Endothelial cell of umbilical vein (primary cell): ENCODE measurements around the gene VPS33B. TPM values are rescaled to one million over a fixed set of nuclear protein-coding genes. Genes with fewer than 3 reads are reported as not detected.

Source experiments
- BruUV-seq: library from RNA; stranded (reverse); fragments of 400-500 nt; replicated peaks from 2 replicates; lab custom pipeline; 2021; lab: Mats Ljungman, UMichigan
- CTCF ChIA-PET: fragments of 300-600, 350-600 bp; sonication (Branson Sonifier 250); formaldehyde crosslinking; loops from one replicate; lab custom pipeline; 2021; ENCODE audit warnings: antibody characterized with exemption, inconsistent platforms; lab: Charles Lee
- POLR2A ChIA-PET: fragments of 300-600, 350-600 bp; sonication (Branson Sonifier 250); formaldehyde crosslinking; loops from one replicate; lab custom pipeline; 2021; ENCODE audit warnings: antibody characterized with exemption, inconsistent platforms; lab: Charles Lee
- DNase-seq: peaks from one replicate; pipeline ENCODE4 v3.0.0-alpha.2; 2011; ENCODE audit warnings: low read depth, low spot score
- FAIRE-seq: peaks from 2 replicates; lab custom pipeline; 2011; peaks lifted over from hg19 to GRCh38; lab: Jason Lieb, UNC
- H2AFZ ChIP-seq: 2 replicates; pipeline ENCODE4 v1.6.0; 2012; ENCODE audit warnings: low read depth, low read length, control low read depth, inconsistent platforms
- H3K27ac ChIP-seq: 2 replicates; pipeline ENCODE4 v1.5.1; 2011; ENCODE audit warnings: low read depth, mild to moderate bottlenecking, control low read depth, low read length, moderate library complexity; ENCODE audit not compliant: insufficient read depth
- H3K27me3 ChIP-seq, 2 experiments: 2 replicates each; pipeline versions ENCODE4 v1.6.0 to v1.6.1; 2011; ENCODE audit warnings: low read length in 2 of 2, mixed read lengths in 1 of 2; ENCODE audit not compliant: control insufficient read depth in 2 of 2, insufficient read depth in 2 of 2
- H3K36me3 ChIP-seq, 2 experiments: 2 replicates in 1 of 2; 3 replicates in 1 of 2; pipeline ENCODE4 v1.5.1; 2011; ENCODE audit warnings: low read length in 2 of 2, mild to moderate bottlenecking in 1 of 2, moderate library complexity in 1 of 2; ENCODE audit not compliant: control insufficient read depth in 2 of 2, insufficient read depth in 2 of 2; ENCODE audit errors: extremely low read depth in 1 of 2
- H3K4me1 ChIP-seq: 3 replicates; pipeline ENCODE4 v1.5.1; 2011; ENCODE audit warnings: mild to moderate bottlenecking, low read length; ENCODE audit not compliant: control insufficient read depth, insufficient read depth; ENCODE audit errors: extremely low read depth
- H3K4me2 ChIP-seq: 2 replicates; pipeline ENCODE4 v1.6.1; 2011; ENCODE audit warnings: low read length, control low read depth, mixed read lengths; ENCODE audit not compliant: insufficient read depth
- H3K4me3 ChIP-seq, 3 experiments: fragments of 200-600 bp in 1 of 3; sonication (generic), shearing (Covaris generic) in 1 of 3; replicated peaks in 1 of 3; 2 replicates each; pipeline ENCODE4 v1.5.1; 2011 to 2016; ENCODE audit warnings: control low read depth in 3 of 3, low read length in 3 of 3, mild to moderate bottlenecking in 2 of 3, inconsistent platforms in 1 of 3, low read depth in 1 of 3, moderate library complexity in 1 of 3; ENCODE audit not compliant: insufficient read depth in 1 of 3
- H3K79me2 ChIP-seq: 2 replicates; pipeline ENCODE4 v1.6.0; 2012; ENCODE audit warnings: low read length, inconsistent platforms; ENCODE audit not compliant: control insufficient read depth, insufficient read depth
- H3K9ac ChIP-seq: replicated peaks from 2 replicates; pipeline ENCODE3; 2011; ENCODE audit warnings: low read length, control low read depth; ENCODE audit not compliant: insufficient read depth; ENCODE audit errors: extremely low read depth
- H3K9me1 ChIP-seq: replicated peaks from 3 replicates; pipeline ENCODE4 v1.6.0; 2011; ENCODE audit warnings: mild to moderate bottlenecking, low read length; ENCODE audit not compliant: control insufficient read depth, insufficient read depth; ENCODE audit errors: extremely low read depth
- H3K9me3 ChIP-seq: replicated peaks from 2 replicates; pipeline ENCODE4 v1.5.1; 2012; ENCODE audit warnings: low read length, inconsistent platforms; ENCODE audit not compliant: control insufficient read depth, insufficient read depth
- H4K20me1 ChIP-seq: replicated peaks from 2 replicates; pipeline ENCODE3; 2011; ENCODE audit warnings: mild to moderate bottlenecking, low read length; ENCODE audit not compliant: control insufficient read depth, insufficient read depth; ENCODE audit errors: extremely low read depth
- EZH2 ChIP-seq: IDR thresholded peaks from 2 replicates; pipeline ENCODE4 v1.6.1; 2012; ENCODE audit warnings: borderline replicate concordance, low read depth, mild to moderate bottlenecking, moderate library complexity, low read length, inconsistent platforms; ENCODE audit not compliant: severe bottlenecking
- FOS ChIP-seq: IDR thresholded peaks from 2 replicates; pipeline ENCODE4 v1.6.1; 2011; ENCODE audit warnings: mild to moderate bottlenecking, low read length, moderate library complexity, borderline replicate concordance; ENCODE audit not compliant: insufficient read depth
- GATA2 ChIP-seq: IDR thresholded peaks from 2 replicates; pipeline ENCODE4 v1.7.0; 2011; ENCODE audit warnings: low read depth, mild to moderate bottlenecking, moderate library complexity, mixed read lengths, low read length; ENCODE audit not compliant: insufficient read length, insufficient read depth
- JUN ChIP-seq: IDR thresholded peaks from 2 replicates; pipeline ENCODE4 v1.6.1; 2011; ENCODE audit warnings: borderline replicate concordance, low read depth; ENCODE audit not compliant: insufficient read length, insufficient read depth
- MYC ChIP-seq: IDR thresholded peaks from one replicate; pipeline ENCODE4 v1.6.1; 2011; ENCODE audit warnings: mild to moderate bottlenecking, low read depth, low read length
- POLR2A ChIP-seq: IDR thresholded peaks from 2 replicates; pipeline ENCODE4 v1.6.1; 2012; ENCODE audit warnings: low read depth, mild to moderate bottlenecking, control low read depth, low read length
- POLR2AphosphoS5 ChIP-seq: IDR thresholded peaks from 2 replicates; pipeline ENCODE4 v1.6.1; 2012; ENCODE audit warnings: low read depth, mild to moderate bottlenecking, control low read depth, low read length, moderate library complexity; ENCODE audit not compliant: insufficient read depth
- dilution Hi-C: fragments of 300-500 bp; cut with MboI; formaldehyde crosslinking; loops from one replicate; pipeline ENCODE4 v1.15.0; 2019; ENCODE audit warnings: low sequenced_read_pairs; ENCODE audit not compliant: extremely low pct_ligation_motif_present
- intact Hi-C: fragments of 100-400 bp; cut with micrococcal nuclease; formaldehyde crosslinking; loops from one replicate; pipeline ENCODE4 v1.10.0; 2022
- polyA plus RNA-seq, 4 experiments: library from polyadenylated mRNA; depleted of rRNA in 3 of 4; stranded (reverse) in 3 of 4; unstranded in 1 of 4; fragments of >200 nt; gene quantifications; 2 replicates each; pipeline versions ENCODE4 v1.2.1 to v1.2.3, GENCODE V29; 2011 to 2012; ENCODE audit warnings: missing spikeins in 1 of 4
- total RNA-seq: library from RNA; stranded (reverse); gene quantifications from 2 replicates; pipeline ENCODE4 v1.2.3, GENCODE V29; 2021
- TF ChIP-seq, protein P1 (sequence below), 2 donors: IDR thresholded peaks; 1 replicate in 1 of 2; 2 replicates in 1 of 2; pipeline ENCODE4 v1.5.1; 2011; ENCODE audit warnings: low read length in 2 of 2, mild to moderate bottlenecking in 2 of 2, moderate library complexity in 2 of 2, control low read depth in 1 of 2, inconsistent platforms in 1 of 2, low read depth in 1 of 2; ENCODE audit not compliant: insufficient read depth in 1 of 2; ENCODE audit errors: extremely low read depth in 1 of 2
- TF ChIP-seq, protein P2 (sequence below): IDR thresholded peaks from 2 replicates; pipeline ENCODE4 v1.6.1; 2011; ENCODE audit not compliant: insufficient read depth, insufficient read length

Gene VPS33B
- total and polyA plus RNA-seq, 2 donors (not counting 3 experiments of a cell fraction or from before 2014, with no cell fraction given), result 11.8 to 14.2 TPM

DNA sequence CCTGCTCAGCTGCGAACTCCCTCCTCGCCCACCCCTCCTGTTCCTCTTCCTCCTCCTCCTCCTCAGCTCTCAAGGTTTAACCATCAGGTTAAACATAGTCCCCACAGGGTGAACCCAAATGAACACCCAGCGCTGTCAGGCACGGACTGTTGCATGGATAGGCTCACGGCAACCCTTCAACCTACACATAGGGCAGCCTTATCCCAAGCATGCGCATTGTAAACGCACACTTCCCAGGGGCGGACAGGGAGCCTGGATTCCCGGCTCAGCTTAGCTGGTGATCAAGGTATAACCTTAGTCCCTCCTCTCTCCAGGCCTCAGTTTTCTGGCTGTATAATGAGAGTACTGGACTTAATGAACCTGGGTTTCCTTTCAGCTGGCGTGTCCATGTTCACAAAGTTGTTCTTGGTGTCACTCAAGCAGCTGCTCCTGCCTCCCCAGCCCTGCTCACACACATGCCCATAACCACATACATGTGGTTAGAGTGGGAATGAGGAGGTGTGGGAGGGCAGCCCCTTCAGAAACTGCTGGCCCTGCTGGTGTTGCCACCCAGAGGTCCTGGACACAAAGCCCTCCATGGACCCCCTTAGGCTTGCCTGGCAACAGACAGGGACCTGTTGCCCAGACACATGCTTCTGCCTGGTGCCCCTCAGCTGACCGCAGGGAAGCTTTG lies 20.9 kb upstream of the VPS33B start:
- no peak for TF ChIP-seq POLR2AphosphoS5
- TF ChIP-seq FOS, result no peak
- no peak for TF ChIP-seq JUN
- Histone ChIP-seq H3K9ac (no peak overlapping the region), H3K27me3 (no peaks in the 10 kb centered on the region), H3K4me2 (no peak overlapping the region), H3K4me1 (no peaks in the 10 kb centered on the region), H3K9me3 (no peaks in the 10 kb centered on the region), H3K79me2 (no peaks in the 10 kb centered on the region), H4K20me1 (no peaks in the 10 kb centered on the region), H3K9me1 (no peaks in the 10 kb centered on the region), H3K27ac (no peak overlapping the region), H3K4me3 (no peak overlapping the region), H2AFZ (no peak overlapping the region), H3K36me3 (no peaks in the 10 kb centered on the region)
- no peak for FAIRE-seq
- BruUV-seq, result no TSS peak
- ChIA-PET CTCF (interaction anchor here (1.3 to 1.4 kb wide), 2 partner anchors 10 to 87 kb away, joined by 4 to 6 read pairs; no protein-coding TSS in a partner anchor), POLR2A (no interaction called here)
- dilution Hi-C loops (no loop called here), intact Hi-C loops (no loop called here)
- no peak for DNase-seq

DNA sequence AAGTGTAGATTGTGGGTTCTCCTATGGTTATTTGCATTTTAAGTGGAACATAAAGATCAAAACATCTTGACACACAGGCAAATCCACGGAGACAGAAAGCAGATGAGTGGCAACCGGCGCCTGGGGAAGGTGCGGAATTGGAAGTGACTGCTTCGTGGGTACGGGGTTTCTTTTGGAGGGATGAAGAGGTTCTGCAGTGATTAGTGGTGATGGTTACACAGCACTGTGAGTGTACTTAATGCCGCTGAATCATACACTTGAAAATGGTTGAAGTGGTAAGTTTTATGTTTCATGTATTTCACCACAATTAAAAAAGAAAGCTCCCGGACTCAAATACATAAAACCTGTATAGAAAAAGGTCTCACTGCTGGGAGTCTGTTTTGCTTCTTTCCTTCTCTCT lies 18.5 kb upstream of the VPS33B start:
- no TSS peak for BruUV-seq
- dilution Hi-C loops (no loop called here), intact Hi-C loops (no loop called here)
- H4K20me1 ChIP-seq, result no peaks in the 10 kb centered on the region
- H3K27ac ChIP-seq, result no peak overlapping the region
- H3K36me3 ChIP-seq, result no peaks in the 10 kb centered on the region
- H3K9me1 ChIP-seq, result no peaks in the 10 kb centered on the region
- no peaks in the 10 kb centered on the region for H3K9me3 ChIP-seq
- no peak overlapping the region for H2AFZ ChIP-seq
- H3K79me2 ChIP-seq, result no peaks in the 10 kb centered on the region
- no peak for TF ChIP-seq MYC
- TF ChIP-seq EZH2, result no peak
- TF ChIP-seq GATA2, result no peak
- no peak for TF ChIP-seq POLR2AphosphoS5
- TF ChIP-seq, protein P1, sequence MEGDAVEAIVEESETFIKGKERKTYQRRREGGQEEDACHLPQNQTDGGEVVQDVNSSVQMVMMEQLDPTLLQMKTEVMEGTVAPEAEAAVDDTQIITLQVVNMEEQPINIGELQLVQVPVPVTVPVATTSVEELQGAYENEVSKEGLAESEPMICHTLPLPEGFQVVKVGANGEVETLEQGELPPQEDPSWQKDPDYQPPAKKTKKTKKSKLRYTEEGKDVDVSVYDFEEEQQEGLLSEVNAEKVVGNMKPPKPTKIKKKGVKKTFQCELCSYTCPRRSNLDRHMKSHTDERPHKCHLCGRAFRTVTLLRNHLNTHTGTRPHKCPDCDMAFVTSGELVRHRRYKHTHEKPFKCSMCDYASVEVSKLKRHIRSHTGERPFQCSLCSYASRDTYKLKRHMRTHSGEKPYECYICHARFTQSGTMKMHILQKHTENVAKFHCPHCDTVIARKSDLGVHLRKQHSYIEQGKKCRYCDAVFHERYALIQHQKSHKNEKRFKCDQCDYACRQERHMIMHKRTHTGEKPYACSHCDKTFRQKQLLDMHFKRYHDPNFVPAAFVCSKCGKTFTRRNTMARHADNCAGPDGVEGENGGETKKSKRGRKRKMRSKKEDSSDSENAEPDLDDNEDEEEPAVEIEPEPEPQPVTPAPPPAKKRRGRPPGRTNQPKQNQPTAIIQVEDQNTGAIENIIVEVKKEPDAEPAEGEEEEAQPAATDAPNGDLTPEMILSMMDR (IDR thresholded peaks at IDR 0.05; ENCODE audit: extremely low read depth in 1 of 2, insufficient read depth in 1 of 2, low read depth in 1 of 2, low read length in 2 of 2), result no peak
- no peak for TF ChIP-seq POLR2A
- TF ChIP-seq, protein P2, sequence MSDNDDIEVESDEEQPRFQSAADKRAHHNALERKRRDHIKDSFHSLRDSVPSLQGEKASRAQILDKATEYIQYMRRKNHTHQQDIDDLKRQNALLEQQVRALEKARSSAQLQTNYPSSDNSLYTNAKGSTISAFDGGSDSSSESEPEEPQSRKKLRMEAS, result no peak
- TF ChIP-seq FOS, result no peak
- no peak for TF ChIP-seq JUN
- FAIRE-seq (no peak), DNase-seq (no peak)
- no peak overlapping the region for H3K4me3 ChIP-seq
- H3K9ac ChIP-seq, result no peak overlapping the region
- ChIA-PET POLR2A (no interaction called here), CTCF (interaction anchor here (1.3 to 1.7 kb wide), 3 partner anchors 9 to 231 kb away, joined by 3 to 6 read pairs (median 5); no protein-coding TSS in a partner anchor)
- no peaks in the 10 kb centered on the region for H3K4me1 ChIP-seq
- no peak overlapping the region for H3K4me2 ChIP-seq
- no peaks in the 10 kb centered on the region for H3K27me3 ChIP-seq
